Uterus (tissue), 4 donors: ENCODE results near the gene TC2N. TPM values are rescaled to one million over a fixed set of nuclear protein-coding genes. Genes with fewer than 3 reads are reported as not detected.

Experiments
- DNase-seq, 2 donors: peaks; one replicate each; pipeline ENCODE4 v3.0.0-alpha.2; 2019 to 2020
- H3K27ac ChIP-seq, 2 donors: fragments of 200-600 bp; sonication (generic); 1 replicate in 1 of 2; 2 replicates in 1 of 2; pipeline ENCODE4 v1.5.1; 2016 to 2018
- H3K27me3 ChIP-seq, 2 donors: fragments of 200-600 bp; sonication (generic); one replicate each; pipeline ENCODE4 v1.5.1; 2018 to 2019; ENCODE audit warnings: control low read depth in 1 of 2
- H3K36me3 ChIP-seq, 2 donors: fragments of 200-600 bp; sonication (generic); one replicate each; pipeline ENCODE4 v1.5.1; 2019; ENCODE audit warnings: control low read depth in 1 of 2
- H3K4me1 ChIP-seq, 2 donors: fragments of 200-600 bp; sonication (generic); one replicate each; pipeline ENCODE4 v1.5.1; 2018 to 2019; ENCODE audit warnings: control low read depth in 1 of 2
- H3K4me3 ChIP-seq, 2 donors: fragments of 200-600 bp; sonication (generic); 1 replicate in 1 of 2; 2 replicates in 1 of 2; pipeline ENCODE4 v1.5.1; 2018 to 2019; ENCODE audit warnings: mild to moderate bottlenecking in 1 of 2
- H3K9me3 ChIP-seq, 2 donors: fragments of 200-600 bp; sonication (generic); one replicate each; pipeline ENCODE4 v1.5.1; 2019; ENCODE audit warnings: control low read depth in 1 of 2
- POLR2A ChIP-seq, 2 donors: fragments of 450-650 bp; IDR thresholded peaks; one replicate each; pipeline ENCODE4 v1.6.1; 2016; ENCODE audit warnings: antibody characterized with exemption in 2 of 2, mild to moderate bottlenecking in 1 of 2, moderate library complexity in 1 of 2
- intact Hi-C: fragments of 100-400 bp; cut with DNase I; formaldehyde crosslinking; loops from one replicate; pipeline ENCODE4 v1.15.1; 2023; ENCODE audit warnings: low total_unique reads
- total RNA-seq, 4 donors: library from RNA; depleted of rRNA in 3 of 4; stranded (reverse); fragments of >200 nt in 3 of 4; gene quantifications; one replicate each; pipeline versions ENCODE4 v1.1.0 to v1.2.4, GENCODE V29; 2014 to 2023
- TF ChIP-seq, protein P1 (sequence below), 4 experiments: fragments of 200-600 bp in 2 of 4; fragments of 450-650 bp in 2 of 4; sonication (generic) in 2 of 4; IDR thresholded peaks; one replicate each; pipeline ENCODE4 v1.5.1; 2016 to 2019; ENCODE audit warnings: antibody characterized with exemption in 4 of 4, mild to moderate bottlenecking in 2 of 4, moderate library complexity in 1 of 4
- donor health status: DM: yes; HTN: yes; CAD: no.

TC2N gene
- total RNA-seq, 4 donors from 2014 or later, result 25.4 to 79.1 (median 36.5) TPM

DNA sequence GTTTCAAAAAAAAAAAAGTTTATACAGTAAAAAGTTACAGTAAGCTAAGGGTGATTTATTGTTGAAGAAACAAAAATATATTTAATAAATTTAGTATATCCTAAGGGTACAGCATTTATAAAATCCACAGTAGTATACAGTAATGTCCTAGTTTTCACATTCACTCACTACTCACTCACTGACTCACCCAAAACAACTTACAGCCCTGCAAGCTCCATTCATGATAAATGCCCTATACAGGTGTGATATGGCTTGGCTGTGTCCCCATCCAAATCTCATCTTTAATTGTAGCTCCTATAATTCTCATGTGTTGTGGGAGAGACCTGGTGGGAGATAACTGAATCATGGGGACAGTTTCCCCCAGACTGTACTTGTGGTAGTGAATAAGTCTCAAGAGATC lies 61.7 kb downstream of the TC2N start:
- Histone ChIP-seq H3K27ac (no peak overlapping the region), H3K4me3 (no peak overlapping the region), H3K27me3 (no peaks in the 10 kb centered on the region), H3K4me1 (no peaks in the 10 kb centered on the region), H3K36me3 (no peaks in the 10 kb centered on the region), H3K9me3 (peaks cover 0 to 5% of the 10 kb centered on the region in 2 donors)
- TF ChIP-seq POLR2A (IDR thresholded peaks at IDR 0.05), result no peak
- TF ChIP-seq, protein P1, sequence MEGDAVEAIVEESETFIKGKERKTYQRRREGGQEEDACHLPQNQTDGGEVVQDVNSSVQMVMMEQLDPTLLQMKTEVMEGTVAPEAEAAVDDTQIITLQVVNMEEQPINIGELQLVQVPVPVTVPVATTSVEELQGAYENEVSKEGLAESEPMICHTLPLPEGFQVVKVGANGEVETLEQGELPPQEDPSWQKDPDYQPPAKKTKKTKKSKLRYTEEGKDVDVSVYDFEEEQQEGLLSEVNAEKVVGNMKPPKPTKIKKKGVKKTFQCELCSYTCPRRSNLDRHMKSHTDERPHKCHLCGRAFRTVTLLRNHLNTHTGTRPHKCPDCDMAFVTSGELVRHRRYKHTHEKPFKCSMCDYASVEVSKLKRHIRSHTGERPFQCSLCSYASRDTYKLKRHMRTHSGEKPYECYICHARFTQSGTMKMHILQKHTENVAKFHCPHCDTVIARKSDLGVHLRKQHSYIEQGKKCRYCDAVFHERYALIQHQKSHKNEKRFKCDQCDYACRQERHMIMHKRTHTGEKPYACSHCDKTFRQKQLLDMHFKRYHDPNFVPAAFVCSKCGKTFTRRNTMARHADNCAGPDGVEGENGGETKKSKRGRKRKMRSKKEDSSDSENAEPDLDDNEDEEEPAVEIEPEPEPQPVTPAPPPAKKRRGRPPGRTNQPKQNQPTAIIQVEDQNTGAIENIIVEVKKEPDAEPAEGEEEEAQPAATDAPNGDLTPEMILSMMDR (IDR thresholded peaks at IDR 0.05), result no peak
- intact Hi-C loops, result no loop called here
- no peak for DNase-seq

DNA sequence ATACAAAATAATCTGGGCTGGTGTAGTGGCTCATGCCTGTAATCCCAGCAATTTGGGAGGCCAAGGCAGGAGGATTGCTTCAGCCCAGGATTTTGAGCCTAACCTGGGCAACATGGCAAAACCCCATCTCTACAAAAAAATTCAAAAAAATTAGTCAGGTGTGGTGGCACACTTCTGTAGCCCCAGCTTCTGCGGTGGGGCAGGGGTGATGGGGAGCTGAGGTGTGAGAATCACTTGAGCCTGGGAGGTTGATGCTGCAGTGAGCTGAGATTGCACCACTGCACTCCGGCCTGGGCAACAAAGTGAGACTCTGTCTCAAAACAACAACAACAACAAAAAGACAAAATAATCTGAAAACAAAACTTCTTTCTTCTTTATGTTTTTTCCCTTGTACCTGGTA lies 66.0 kb downstream of the TC2N start:
- no peak overlapping the region for H3K4me3 ChIP-seq
- intact Hi-C loops, result no loop called here
- no peaks in the 10 kb centered on the region for H3K36me3 ChIP-seq
- TF ChIP-seq POLR2A (IDR thresholded peaks at IDR 0.05), result no peak
- TF ChIP-seq, protein P1 (IDR thresholded peaks at IDR 0.05), result no peak
- H3K9me3 ChIP-seq, result no peaks in the 10 kb centered on the region
- H3K27ac ChIP-seq, result no peak overlapping the region
- no peak for DNase-seq
- H3K4me1 ChIP-seq, result no peaks in the 10 kb centered on the region
- H3K27me3 ChIP-seq, result no peaks in the 10 kb centered on the region

DNA sequence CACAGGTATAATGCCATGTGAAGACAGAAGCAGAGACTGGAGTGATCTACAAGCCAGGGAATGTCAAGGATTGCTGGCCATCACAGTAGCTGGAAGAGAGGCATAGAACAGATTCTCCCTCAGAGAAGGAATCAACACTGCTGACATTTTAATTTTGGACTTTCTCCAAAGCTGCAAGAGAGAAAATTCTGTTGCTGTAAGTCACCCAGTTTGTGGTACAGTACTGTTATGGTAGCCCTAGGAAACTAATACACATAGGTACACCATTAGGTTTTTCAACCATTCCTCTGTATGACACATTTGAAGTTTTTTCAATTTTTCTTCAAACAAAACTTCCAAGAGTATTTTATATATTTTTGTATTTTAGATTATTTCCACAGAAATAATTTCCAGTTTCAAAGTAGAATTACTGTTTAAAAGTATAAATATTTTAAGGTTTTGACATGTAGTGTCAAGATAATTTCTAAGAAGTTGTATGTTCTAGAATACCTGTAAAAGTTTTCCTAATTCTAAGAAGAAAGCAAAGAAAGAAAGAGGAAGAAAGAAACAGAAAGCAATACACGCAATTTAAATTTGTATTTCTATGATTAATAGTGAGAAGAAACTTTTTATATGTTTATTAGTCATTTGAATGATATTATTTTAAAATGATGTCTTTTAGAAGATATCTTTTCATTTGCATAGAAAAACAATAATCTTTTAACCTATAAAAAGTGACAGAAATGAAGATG lies 70.6 kb downstream of the TC2N start:
- Histone ChIP-seq H3K27ac (no peak overlapping the region), H3K36me3 (no peaks in the 10 kb centered on the region), H3K4me3 (no peak overlapping the region), H3K27me3 (no peaks in the 10 kb centered on the region), H3K4me1 (no peaks in the 10 kb centered on the region), H3K9me3 (no peaks in the 10 kb centered on the region)
- TF ChIP-seq, protein P1 (IDR thresholded peaks at IDR 0.05), result no peak
- no peak for TF ChIP-seq POLR2A (IDR thresholded peaks at IDR 0.05)
- no peak for DNase-seq
- intact Hi-C loops, result no loop called here

DNA sequence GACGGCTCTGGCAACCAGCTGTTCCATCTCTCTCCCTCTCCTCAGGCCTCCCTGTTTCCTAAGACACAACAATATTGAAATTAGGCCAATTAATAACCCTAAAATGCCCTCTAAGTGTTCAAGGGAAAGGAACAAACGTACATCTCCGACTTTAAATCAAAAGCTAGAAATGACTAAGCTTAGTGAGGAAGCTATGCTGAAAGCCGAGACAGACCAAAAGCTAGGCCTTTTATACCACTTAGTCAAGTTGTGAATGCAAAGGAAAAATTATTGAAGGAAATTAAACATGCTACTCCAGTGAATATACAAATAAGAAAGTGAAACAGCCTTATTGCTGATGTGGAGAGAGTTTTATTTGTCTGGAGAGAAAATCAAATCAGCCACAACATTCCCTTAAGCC lies 73.6 kb downstream of the TC2N start:
- no peaks in the 10 kb centered on the region for H3K36me3 ChIP-seq
- intact Hi-C loops, result no loop called here
- H3K27me3 ChIP-seq, result no peaks in the 10 kb centered on the region
- no peak for DNase-seq
- no peaks in the 10 kb centered on the region for H3K9me3 ChIP-seq
- TF ChIP-seq POLR2A (IDR thresholded peaks at IDR 0.05), result no peak
- TF ChIP-seq, protein P1 (IDR thresholded peaks at IDR 0.05), result no peak
- no peak overlapping the region for H3K27ac ChIP-seq
- no peak overlapping the region for H3K4me3 ChIP-seq
- H3K4me1 ChIP-seq, result no peaks in the 10 kb centered on the region

DNA sequence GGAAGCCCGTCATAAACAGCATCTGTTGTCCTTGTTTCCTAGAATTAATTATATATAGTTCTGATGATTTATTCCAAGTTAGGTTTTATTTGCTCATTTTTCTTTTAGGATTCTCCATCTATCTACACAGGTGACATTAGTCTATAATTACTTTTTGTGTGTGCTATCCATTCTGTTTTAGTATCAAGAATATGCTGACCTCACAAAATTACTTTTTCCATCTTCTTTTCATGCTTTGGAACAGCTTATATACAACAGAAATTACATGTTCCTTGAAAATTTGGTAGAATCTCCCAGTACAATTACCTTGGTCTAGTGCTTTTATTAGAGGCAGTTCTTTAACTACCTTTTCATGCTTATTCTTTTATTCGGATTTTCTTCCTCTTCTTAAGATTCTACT lies 81.1 kb downstream of the TC2N start:
- Histone ChIP-seq H3K36me3 (no peaks in the 10 kb centered on the region), H3K27ac (no peak overlapping the region), H3K27me3 (no peaks in the 10 kb centered on the region), H3K4me3 (no peak overlapping the region), H3K4me1 (peaks cover 0 to 18% of the 10 kb centered on the region in 2 donors), H3K9me3 (no peaks in the 10 kb centered on the region)
- DNase-seq, result no peak
- intact Hi-C loops, result no loop called here
- TF ChIP-seq POLR2A (IDR thresholded peaks at IDR 0.05), result no peak
- TF ChIP-seq, protein P1 (IDR thresholded peaks at IDR 0.05), result no peak
